Hematopoietic multipotent progenitor cell treated with erythropoietin and hydrocortisone succinate and interleukin-3 and kit ligand, for 15 days (in vitro differentiated cells): Measurements from ENCODE around the gene RNF10.
A peak's percentile ranks its signal among the peaks of the same experiment; 100 is the strongest.
"Not testable (repeated sequence)": the region's sequence is repeated elsewhere in the genome, so short reads cannot be mapped to it uniquely, and the experiment has no call there.

ENCODE experiments used
- DNase-seq: peaks from one replicate; pipeline ENCODE4 v3.0.0-alpha.2; 2015; ENCODE audit warnings: low spot score

The RNF10 gene

GRCh38 chr12:120580787-120581723, 46.9 kb downstream of the RNF10 start, which contains the start of gene POP5:
Gene POP5 (minus strand): TSS chr12:120581402. CDS start chr12:120581362, 40 bp downstream.
- DNase-seq = peak; percentile 99

- no peak for DNase-seq
Observed at GRCh38 chr12:120581998-120582397, 47.8 kb downstream of the RNF10 start.

GRCh38 chr12:120583478-120584030, 49.4 kb downstream of the RNF10 start:
- DNase-seq = peak; percentile 78

GRCh38 chr12:120584343-120585149, 50.4 kb downstream of the RNF10 start:
- peak; percentile 46 for DNase-seq

DNA sequence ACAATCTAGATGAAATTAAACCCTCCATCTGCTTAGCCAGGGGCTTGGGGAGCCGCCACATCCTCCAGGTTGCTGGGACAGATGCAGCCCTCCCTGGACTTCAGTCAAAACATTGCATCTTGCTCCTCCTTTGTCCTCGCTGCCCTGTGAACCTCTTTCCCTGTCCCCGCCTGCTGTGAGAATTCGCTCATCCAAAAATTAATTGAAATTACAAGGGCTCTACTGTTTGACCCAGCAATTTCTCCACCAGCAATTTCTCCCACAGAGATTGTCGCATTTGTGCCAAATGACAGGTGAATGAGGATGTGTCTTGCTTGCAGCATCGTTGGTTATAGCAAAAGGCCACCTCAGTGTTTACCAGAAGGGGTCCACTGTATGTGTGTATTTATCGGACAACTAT, 52.0 kb downstream of the RNF10 start:
- DNase-seq = no peak

DNA sequence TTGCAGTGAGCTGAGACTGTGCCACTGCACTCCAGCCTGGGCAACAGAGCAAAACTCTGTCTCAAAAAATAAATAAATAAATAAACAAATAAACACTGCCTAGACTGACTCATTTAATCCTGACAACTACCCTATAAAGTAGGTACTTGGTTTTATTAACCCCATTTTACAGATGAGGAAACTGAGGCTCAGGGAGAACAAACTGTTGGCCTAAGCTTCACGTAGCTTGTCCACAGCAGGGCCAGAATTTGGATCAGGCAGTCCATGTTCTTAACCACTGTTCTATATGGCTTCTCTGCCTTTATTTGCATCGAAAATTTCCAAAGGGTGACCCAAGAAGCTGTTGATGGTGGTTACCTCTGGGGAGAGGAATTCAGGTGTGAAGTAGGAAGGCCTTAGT, 52.7 kb downstream of the RNF10 start:
- no peak for DNase-seq

DNA sequence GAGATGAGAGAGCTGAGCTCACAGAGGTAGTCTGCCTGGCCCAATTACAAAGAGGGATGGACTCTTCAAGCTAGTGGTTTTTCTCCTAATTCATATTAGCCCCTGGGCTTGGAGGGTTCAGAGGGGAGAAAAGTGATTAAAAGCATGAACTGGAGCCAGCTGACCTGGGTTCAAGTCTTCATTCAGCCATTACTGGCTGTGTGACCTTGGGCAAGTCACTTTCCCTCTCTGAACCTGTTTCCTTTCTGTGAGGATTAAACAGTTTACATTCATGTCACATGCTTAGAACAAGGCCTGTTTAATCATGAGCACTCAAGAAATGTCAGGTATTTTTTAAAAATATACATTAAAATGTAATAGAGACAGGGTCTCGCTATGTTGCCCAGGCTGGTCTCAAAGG, 54.2 kb downstream of the RNF10 start:
- no peak for DNase-seq

DNA sequence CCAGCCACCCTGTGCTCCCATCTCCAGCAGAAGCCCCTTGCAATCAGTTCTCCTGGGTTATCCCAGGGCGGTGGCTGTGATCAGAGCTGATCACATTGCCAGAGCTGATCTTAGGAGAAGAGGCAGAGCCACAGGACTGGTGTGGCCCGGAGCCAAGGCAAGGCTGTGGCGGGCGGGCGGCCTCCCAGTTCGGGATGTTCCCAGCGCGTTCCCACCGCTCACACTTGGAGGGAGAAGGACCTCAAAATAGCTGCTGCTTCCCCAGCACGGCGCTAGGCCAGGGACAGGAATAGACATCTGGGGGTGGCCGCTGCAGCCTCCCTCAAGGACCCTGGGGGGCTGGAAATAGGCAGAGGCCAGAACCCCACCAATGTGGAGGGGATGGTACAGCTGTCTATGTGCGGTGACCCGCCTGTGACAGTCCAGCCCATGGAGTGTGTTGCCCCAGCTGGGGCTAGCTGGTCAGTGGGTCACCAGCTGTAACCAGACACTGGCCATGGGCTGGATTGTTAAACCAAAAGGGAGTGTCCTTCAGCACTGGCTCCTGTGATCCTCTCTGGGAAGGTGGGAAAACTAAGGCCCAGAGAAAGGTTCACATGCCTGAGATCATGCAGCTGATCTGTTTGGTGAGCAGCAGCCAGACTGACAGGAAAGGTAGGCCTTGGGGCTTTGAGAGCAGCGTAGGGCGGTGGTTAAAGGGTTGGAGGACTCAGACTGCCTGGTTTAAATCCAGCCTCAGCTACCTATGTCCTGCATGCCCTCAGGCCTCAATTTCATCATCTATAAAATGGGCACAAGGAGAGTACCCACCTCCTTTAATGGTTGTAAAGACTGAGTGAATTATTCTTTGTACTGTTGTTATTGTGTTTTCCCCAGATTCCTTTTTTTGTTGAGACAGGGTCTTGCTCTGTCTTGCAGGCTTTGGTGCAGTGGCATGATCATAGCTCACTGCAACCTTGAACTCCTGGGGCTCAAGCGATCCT, 55.1 kb downstream of the RNF10 start:
- DNase-seq = no peak

- DNase-seq = no peak
Observed at GRCh38 chr12:120590741-120591407, 56.7 kb downstream of the RNF10 start.

- DNase-seq = no peak
Observed at GRCh38 chr12:120592121-120593049, 58.2 kb downstream of the RNF10 start.

DNA sequence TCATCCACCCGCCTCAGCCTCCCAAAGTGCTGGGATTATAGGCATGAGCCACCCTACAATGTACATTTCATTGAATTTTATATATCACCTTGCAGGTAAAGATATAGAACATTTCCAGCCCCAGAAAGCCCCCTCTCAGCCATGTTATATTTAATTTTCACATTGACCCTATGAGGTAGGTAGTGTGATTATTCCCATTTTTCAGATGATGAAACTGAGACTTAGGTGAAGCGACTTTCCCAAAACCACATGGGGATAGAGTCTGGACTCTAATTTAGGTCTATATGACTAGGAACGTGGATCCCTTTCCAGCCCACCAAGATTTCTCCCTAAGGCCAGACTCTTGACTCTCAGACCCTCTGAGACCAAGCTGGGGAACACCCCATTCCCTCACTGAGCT, 62.7 kb downstream of the RNF10 start:
- DNase-seq = no peak

DNA sequence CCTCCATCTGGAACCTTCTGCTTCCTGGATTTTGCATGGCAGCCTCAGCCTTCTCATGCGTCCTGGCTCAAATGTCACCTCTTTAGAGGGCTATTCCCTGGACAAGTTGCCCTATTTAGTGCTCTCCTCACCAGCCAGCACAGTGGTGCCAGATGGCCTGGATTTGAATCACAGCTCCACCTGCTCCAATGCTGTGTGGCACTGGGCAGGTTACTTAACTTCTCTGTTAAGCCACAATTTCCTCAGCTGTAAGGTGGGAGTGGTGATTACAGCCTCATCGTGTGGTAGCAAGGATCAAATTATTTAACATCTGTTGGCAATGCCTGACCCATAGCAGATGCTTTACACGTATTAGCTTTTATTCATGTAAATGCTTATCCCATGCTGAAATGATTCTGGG, 63.7 kb downstream of the RNF10 start:
- DNase-seq = no peak

GRCh38 chr12:120598674-120599463, 64.7 kb downstream of the RNF10 start:
- no peak for DNase-seq

- DNase-seq = no peak
Observed at GRCh38 chr12:120599672-120600552, 65.8 kb downstream of the RNF10 start.

DNA sequence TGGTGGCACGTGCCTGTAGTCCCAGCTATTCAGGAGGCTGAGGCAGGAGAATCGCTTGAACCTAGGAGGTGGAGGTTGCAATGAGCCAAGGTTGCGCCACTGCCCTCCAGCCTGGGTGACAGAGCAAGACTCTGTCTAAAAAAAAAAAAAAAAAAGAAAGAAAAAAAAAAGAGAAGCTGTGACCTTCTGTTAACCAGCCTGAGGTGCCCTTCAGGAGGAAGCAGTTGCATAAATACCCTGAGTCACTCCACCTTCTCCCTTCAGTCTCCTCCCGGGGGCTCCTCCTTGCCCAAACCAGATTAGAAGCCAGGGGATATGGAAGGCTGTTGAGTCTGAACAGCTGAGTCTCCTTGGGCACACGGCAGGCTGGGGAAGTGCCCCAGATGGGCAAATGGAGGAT, 68.3 kb downstream of the RNF10 start:
- DNase-seq = not testable (repeated sequence)

DNA sequence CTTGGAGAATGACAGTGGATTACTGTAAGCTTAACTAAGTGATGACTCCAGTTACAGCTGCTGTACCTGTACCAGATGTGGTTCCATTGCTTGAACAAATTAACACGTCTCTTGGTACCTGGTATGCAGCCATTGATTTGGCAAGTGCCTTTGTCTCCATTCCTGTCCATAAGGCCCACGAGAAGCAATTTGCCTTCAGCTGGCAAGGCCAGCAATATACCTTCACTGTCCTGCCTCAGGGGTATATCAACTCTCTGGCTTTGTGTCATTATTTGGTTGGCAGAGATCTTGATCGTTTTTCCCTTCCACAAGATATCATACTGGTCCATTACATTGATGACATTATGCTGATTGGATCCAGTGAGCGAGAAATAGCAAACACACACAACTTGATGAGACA, 76.4 kb downstream of the RNF10 start:
- DNase-seq = no peak

GRCh38 chr12:120611534-120611933, 77.4 kb downstream of the RNF10 start:
- not testable (repeated sequence) for DNase-seq

DNA sequence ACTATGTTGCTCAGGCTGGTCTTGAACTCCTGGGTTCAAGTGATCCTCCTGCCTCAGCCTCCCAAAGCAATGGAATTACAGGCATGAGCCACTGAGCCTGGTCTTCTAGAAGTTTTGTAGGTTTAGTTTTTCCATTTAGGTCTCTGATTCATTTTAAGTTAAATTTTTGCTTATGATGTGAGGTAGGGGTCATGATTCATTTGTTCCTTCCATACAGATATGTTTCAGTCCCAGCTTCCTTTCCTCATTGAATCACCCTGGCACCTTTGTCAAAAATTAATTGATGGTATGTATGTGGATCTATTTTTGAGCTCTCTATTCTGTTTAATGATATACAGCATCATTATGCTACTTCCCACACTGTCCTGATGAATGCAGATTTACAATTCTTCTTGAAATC, 80.7 kb downstream of the RNF10 start:
- no peak for DNase-seq
